ENCODE measurements around the gene ST6GALNAC5.

DNA sequence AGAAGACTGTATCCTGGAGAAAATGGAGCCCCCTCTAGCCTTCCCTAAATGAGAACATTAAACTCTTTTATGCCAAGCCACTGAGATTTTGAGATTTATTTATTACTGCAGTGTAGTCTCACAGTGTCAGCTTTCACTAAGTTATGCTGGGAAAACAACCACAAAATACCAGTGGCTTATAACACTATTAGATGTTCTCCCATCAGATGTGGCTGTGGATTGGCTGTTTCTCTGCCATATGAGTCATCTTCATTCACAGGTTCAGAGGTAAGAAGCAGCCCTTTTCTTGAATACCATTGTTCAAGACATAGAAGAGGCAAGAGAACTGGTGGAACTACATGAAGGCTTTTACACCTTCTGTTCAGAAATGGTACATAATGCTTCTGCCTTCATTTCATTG lies 32.1 kb upstream of the ST6GALNAC5 start:
- TF ChIP-seq, protein P1, sequence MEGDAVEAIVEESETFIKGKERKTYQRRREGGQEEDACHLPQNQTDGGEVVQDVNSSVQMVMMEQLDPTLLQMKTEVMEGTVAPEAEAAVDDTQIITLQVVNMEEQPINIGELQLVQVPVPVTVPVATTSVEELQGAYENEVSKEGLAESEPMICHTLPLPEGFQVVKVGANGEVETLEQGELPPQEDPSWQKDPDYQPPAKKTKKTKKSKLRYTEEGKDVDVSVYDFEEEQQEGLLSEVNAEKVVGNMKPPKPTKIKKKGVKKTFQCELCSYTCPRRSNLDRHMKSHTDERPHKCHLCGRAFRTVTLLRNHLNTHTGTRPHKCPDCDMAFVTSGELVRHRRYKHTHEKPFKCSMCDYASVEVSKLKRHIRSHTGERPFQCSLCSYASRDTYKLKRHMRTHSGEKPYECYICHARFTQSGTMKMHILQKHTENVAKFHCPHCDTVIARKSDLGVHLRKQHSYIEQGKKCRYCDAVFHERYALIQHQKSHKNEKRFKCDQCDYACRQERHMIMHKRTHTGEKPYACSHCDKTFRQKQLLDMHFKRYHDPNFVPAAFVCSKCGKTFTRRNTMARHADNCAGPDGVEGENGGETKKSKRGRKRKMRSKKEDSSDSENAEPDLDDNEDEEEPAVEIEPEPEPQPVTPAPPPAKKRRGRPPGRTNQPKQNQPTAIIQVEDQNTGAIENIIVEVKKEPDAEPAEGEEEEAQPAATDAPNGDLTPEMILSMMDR (IDR thresholded peaks at IDR 0.05 in 4 of 5, conservative IDR thresholded peaks at IDR 0.05 in 1 of 5): no peak
- TF ChIP-seq POLR2A (IDR thresholded peaks at IDR 0.05): no peak

All from gastrocnemius medialis (tissue), 4 donors.